ENCODE measurements around the gene COX6A1.
"Not testable (repeated sequence)": the region's sequence is repeated elsewhere in the genome, so short reads cannot be mapped to it uniquely, and the experiment has no call there.

Gene COX6A1

DNA sequence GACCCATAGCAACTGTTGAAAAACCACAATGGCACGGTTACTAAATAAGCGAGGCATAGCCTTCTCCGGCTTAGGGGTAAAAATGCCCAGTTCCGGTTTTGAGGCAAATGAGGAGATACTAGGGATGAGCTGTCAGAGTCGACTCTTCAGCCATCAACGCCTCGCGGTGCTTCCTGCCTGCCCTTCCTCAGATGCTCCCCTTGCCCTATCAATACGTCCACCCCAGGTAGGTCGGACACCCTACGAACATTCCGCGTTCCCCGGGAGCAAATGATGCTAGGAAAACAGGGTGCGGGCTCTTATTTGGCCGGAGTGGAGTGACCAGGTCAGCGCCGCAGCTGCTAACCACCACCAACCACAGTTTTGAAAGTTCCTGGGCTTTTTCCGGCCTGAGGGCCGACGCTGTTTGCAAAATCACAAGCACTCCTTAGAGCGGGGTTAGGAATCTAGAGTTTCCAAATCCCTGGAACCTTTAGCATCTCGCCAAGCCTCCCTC, 30.5 kb downstream of the COX6A1 start:
- DNase-seq = peak in 1 of 2 experiments; percentile 53

DNA sequence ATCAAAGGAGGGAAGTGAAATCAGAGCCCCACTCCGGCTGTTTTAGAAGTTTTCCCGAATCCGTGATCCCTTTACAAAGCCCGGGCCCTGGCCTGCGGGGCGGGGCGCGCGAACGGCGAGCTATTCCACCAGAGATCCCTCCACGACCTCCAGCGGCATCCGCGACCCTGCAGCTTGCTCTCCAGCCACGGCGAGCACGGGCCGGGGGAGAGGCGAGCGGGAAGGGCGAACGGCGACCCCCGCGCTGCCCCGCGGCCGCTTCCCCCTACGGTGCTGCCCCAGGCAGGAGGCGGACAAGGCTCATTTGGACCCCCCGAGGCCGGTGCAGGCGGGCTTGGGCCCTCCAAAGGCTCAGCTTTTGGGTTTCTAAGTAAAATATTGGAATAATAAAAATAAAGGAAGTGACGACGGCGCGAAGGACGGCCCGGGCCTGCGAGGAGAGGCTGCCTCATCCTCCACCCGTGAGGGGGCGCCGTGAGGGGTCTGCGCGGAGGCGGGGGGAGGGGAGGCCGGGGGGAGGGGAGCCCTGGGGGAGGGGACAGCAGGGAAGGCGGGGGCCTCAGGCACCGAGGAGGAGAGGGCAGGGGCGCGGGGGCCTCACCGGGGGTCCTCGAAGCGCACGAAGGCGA, 31.0 kb downstream of the COX6A1 start:
- DNase-seq = peak in 1 of 2 experiments; percentile 59

DNA sequence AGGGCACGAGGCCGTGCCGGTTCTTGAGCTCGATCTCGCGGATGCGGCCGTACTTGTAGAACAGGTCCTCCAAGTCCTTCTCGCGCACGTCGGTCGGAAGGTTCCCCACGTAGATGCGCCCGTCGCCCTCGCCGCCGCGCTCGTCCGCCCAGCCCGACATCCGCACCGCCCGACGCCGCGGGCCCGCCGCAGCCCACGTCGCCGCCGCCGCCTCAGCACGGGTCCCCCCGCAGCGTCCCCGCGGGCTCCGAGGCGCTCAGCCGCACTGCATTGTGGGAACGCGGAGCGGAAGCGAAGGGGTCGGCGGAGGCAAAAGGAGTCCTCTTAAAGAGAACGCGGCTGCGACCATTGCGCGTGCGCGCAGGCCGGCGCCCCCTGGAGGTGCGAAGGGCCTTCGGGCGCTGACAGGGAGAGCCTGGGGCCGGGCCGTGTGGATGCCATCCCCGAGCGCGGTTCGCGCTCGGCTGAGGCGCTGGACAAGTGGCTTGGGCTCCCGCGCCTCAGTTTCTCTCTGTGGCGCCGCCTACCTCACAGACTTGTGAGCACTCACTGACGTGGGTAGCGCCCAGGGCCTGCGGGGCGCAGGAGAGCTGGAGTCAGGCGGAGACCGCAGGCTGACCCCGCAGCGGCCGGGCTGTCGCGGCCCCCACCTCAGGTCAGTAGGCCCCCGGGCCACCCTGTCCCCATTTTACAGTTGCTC, 31.7 kb downstream of the COX6A1 start, which contains the start of gene SRSF9:
TSS of gene SRSF9 (minus strand) at position 299 of the 700 bp plus-strand sequence. CDS start at position 160, 139 bp downstream.
- DNase-seq = peak; percentile 91 to 97

DNA sequence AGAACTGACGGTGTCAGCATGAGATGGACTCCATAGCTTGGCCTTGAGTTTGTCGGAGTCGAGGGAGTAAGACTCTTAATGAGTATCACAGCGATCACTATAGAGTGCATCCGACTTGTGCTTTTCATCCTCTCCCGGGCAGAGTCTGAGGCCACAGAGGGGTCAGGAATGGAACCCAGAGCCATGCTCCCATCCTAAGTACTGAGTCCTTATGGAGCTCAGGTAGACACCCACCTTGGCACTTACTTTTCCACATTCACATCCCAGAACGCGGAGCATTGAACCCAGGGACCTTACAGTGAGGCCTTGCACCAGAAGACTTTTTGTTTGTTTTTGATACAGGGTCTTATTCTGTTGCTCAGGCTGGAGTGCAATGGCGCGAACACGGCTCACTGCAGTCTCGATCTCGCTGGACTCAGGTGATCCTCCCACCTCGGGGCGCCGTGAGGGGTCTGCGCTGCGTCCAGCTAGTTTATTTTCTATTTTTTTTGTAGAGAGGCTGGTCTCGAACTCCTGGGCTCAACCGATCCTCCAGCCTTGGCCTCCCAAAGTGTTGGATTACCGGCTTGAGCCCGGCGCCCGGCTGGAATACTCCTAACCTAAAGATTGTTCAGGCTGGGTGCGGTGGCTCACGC, 32.4 kb downstream of the COX6A1 start:
- peak; percentile 7 to 42 for DNase-seq

DNA sequence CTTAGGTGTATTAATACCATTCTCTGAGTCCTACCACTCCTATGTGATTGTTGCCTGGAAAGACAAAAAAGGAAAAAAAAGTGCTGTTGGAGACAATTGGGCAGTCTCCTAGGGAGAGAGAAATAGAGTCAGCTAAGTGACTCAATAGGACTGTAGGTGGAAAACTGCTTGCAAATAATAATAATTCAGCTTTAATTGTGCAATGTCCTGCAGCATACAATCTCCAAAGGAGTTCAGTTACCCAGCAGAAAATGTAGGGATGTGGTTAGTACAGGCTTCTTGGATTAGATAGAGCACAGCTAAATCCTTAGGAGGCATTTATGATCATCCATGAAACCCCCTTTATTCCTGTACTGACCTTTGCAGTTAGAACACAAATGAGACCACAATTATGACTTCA, 34.6 kb downstream of the COX6A1 start:
- no peak for DNase-seq

DNA sequence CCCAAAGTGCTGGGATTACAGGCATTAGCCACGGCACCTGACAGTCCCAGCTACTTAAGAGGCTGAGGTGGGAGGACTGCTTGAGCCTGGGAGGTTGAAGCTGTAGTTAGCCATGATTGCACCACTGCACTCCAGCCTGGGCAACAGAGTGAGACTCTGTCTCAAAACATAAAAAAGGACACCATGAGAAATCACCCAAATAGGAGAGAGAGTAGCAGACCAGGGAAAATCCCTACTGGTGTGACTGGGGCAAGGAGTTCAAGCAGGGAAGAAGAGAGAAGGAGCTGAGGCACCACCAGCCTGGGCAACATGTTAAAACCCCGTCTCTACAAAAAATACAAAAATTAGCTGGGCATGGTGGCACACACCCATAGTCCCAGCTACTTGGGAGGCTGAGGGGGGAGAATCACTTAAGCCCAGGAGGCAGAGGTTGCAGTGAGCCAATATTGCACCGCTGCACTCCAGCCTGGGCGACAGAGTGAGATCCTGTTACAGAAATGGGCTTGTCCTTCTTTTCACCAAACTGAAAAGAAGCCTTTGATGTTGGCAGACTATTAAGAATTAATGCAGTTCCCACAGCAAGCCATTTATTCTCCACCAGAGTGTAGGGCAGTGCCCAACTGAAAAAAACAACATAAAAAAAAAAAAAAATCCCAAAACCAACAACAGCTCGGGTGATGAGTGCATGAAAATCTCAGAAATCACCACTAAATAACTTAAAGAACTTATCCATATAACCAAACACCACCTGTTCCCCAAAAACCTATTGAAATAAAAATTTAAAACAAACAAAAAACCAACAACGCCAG, 36.1 kb downstream of the COX6A1 start:
- DNase-seq = no peak

DNA sequence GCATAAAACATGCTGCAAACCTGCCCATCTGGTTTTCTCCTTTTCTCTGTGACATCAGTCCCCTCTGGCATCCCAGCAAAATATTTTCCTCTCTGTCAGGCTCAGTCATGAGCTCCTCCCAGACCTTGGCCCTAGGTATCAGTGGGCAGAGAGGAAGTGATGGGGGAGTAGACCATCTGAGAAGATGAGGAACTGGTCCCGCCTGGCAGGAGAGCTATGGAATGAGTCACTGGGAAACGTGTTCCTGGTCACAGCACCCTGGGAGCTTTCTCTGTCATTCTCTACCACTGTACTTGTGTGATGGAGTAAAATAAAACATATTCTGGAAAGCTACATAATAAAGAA, 36.7 kb downstream of the COX6A1 start:
- peak in 1 of 2 experiments; percentile 10 for DNase-seq

DNA sequence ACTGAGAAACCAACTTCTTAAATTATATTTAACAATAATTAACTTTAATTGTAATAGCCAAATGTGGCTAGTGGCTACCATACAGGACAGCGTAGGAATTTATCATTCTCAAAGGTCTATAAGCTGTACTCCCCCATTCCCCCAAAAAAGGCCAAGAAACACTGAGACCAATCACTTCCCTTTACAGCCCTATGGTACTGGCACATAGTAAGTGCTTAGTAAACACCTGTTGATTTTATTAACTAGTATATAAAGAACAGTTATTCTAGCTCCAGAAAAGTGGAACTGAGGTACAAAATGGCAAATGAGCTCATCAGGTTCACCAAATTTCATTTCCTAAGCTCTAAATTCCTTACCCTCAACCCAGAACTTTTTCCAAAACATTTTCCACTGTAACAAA, 37.7 kb downstream of the COX6A1 start:
- no peak for DNase-seq

DNA sequence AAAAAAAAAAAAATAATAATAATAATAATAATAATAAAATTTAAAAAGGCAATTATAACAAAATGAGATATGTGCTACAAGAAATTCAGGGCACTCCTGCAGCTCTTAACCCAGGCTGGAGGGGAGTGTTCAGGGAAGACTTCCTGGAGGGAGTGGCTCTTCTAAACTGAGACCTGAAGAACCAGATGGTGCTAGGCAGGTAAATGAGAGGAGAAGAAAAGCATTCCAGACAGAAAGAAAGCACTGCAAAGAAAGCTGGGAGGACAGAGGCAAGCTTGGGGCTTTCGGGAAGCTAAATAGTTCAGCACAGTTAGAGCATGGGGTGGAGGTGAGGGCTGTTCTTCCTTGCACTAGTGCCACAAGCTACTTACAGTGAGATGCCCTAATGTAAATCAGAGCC, 41.5 kb downstream of the COX6A1 start:
- no peak for DNase-seq

DNA sequence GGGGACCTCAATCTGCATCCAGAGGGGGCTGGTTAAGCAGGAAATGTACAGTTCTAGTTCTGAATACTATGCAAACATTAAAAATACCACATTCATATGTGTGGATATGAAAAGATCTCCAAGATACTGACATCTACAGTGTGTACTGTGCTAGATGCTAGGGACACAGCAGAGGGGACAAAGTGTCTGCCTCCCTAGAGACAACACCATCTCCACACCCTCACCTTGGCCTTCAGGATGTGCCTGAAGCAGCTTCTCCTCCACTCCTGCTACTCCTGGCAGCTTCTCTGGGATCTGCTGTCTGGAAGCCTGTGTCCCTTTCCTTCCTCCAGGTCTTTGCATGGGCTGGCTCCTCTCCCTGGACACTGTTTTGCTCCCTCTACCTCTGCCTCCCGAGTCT, 42.3 kb downstream of the COX6A1 start:
- no peak for DNase-seq

DNA sequence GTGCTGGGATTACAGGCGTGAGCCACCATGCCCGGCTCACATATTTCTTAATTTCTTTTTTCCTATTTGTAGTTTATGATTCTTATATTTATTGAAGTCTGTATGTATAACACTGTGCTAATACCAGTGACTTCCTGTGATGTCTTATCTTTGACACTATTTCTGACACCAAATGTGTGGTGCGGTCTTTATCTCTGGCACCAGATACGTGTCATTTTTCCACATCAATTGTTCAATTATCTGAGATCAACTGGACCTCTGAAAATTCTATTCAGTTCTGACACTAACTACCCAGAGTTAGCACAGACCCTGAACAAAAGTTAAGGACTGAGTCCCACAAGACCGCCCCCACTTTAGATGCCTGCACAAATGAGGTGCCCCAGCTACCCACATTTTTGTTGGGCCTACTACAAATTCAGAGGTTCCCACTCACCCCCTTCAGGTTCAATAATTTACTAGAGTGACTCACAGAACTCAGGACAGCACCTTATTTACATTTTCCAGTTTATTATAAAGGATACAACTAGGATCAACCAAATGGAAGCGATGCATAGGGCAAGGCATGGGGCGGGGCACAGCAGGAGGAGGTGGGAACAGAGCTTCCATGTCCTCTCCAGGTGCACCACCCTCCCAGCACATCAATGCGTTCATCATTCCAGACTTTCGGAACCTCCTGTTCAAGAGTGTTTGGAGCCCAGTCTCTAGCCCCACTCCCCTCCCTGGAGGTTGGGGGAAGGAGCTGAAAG, 43.3 kb downstream of the COX6A1 start:
- no peak for DNase-seq

DNA sequence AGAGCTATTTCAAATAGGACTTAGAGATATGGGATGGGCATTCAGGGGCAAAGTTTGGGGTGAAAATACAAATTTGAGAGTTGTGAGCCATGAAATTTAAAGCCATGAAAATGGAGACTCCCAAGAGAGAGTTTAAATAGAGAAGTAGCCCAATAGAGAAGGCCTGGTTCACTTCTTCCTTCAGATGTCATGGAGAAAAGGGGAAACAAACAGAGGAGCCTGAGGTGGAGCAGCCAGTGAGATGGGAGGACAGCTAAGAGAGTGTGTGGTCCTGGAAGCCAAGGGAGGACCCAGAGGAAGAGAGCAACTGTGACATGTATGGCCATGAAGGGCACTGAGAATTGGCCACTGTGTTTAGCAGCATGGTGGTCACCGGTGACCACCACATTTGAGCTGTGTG, 45.7 kb downstream of the COX6A1 start:
- no peak for DNase-seq

DNA sequence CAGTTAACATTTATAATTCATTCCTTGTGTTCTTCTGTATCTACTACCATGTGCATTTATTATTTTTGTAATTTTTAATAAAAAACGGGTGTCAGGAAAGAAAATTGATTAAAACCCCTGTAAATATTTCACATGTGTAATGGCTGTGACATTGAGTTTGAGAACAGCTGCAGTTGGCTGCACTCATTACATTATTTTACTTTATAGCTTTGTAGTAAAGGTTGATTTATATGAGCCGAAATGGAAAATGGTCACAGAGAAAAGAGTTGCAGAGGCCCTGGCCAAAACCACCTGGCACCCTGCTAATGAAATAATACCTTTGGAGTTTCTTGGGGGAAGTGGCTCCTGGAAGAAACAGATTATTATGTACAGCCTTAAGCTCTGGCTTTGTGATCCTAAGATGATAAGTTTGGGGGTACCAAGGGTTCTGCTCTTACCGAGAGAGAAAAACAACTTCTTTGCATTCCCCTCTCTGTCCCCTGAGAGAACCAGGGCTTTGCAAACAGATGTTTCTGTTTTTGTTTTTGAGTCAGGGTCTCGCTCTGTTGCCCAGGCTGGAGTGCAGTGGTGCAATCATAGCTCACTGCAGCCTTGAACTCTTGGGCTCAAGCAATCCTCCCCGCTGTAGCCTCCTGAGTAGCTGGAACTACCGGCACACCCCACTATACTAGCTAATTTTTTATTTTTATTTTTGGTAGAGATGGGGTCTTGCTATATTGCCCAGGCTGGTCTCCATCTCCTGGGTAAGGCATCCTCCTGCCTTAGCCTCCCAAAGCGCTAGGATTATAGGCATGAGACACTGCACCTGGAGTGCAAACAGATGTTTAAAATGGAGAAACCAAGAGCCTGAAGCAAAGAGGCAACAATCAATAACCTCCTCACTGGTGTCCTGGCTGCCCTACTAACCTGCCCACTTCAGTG, 48.3 kb downstream of the COX6A1 start:
- no peak for DNase-seq

DNA sequence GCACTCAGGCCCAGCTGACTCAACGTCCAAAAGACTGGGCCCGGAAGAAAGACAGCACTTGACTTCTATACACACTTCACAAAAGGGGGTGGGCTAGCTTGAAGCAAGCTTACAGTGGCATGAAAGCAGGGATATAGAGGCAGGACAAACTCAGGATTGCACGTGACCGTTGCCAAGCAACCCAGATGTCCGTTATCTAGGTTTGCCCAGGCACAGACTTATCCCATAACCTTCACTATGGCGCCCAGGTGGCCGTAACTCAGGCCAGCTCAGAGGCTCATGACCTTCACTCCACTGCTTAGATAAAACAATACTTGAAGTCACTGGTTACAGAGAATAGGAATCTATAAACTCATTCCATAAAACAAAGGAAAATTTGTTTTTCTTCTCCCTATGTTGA, 49.6 kb downstream of the COX6A1 start:
- DNase-seq = not testable (repeated sequence)

DNA sequence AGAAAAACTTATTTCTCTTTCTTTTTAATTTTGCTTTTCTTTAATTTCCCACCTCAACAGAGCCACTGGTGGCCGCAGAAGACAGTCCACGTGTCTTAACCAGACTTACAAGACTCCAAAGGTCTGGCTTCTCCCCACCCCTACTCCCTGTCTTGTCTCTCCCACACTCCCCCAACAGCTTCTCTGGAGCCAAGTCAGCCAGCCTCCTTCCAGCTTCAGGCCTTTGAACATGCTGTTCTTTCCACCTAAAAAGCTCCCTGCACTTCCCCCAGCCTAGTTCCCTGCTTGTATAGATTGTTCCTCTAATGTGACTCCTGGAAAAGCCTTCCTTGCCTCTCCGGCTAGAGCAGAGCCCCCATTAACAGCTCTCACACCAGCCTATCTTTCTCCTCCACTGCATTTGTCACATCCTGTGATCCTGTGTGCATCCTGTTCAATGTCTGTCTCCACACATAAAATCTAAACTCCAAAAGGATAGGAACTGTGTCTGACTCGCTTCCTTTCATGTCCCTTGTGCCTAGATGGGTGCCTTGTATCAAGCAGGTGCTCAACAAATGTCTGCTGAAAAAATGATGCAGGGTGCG, 50.2 kb downstream of the COX6A1 start:
- no peak for DNase-seq

DNA sequence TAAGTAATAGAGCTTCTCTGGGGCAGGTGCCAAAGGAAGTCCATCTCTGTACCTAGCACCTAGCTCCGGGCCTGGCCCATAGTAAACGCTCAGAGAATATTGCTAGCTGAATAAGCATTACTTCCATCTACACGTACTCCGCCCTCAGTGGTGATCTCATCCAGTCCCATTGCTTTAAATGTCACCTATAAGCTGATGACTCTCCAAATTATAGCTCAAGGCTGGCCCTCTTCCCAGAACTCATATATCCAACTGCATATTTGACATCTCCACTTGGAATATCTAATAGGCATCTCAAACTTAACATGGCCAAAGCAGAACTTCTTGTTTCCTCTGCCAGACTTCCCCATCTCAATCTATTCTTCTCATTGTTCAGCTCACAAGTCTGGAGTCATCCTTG, 51.1 kb downstream of the COX6A1 start:
- DNase-seq = no peak

DNA sequence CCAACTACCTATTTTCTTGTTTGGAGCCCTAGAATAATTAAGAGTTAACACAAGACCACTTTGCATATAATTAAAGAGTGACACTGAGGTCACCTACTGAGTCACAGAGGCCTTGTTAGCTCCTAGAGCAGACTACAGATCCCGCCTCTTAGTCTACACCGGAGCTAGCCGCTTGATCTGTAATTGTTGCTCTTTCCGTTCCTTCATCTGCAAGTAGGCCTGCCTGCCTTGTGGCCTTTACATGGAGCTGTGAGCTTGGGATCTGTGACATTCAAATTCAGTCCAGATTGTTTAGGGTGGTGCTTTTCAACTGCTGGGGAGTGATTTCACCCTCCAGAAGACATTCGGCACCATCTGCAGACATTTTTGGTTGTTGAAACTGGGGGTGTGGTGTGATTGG, 52.4 kb downstream of the COX6A1 start:
- no peak for DNase-seq

All from NCI-H526 (cell line).